CD4-positive, alpha-beta memory T cell (primary cell): ENCODE results near the gene MYO1D. TPM values are rescaled to one million over a fixed set of nuclear protein-coding genes. Genes with fewer than 3 reads are reported as not detected.
A peak's percentile ranks its signal among the peaks of the same experiment; 100 is the strongest.

ENCODE experiments used
- CTCF ChIA-PET: fragments of 350-600 bp; sonication (Branson Sonifier 250); formaldehyde crosslinking; loops from one replicate; lab custom pipeline; 2021; ENCODE audit warnings: inconsistent platforms; ENCODE audit not compliant: partially characterized antibody; lab: Charles Lee
- POLR2A ChIA-PET: fragments of 350-600 bp; sonication (Branson Sonifier 250); formaldehyde crosslinking; loops from one replicate; lab custom pipeline; 2021; ENCODE audit not compliant: partially characterized antibody; lab: Charles Lee
- DNase-seq, 5 donors: peaks; one replicate each; pipeline versions ENCODE4 v3.0.0 to v3.0.0-alpha.2; 2020 to 2022; ENCODE audit warnings: mixed read lengths in 1 of 5
- H3K27ac ChIP-seq: one replicate; pipeline ENCODE4 v1.7.0; 2013; ENCODE audit warnings: low read depth, low read length
- H3K27me3 ChIP-seq: 2 replicates; pipeline ENCODE4 v1.7.0; 2013; ENCODE audit warnings: mild to moderate bottlenecking, low read length, moderate library complexity; ENCODE audit not compliant: insufficient read depth
- H3K36me3 ChIP-seq: 2 replicates; pipeline ENCODE4 v1.7.0; 2013; ENCODE audit warnings: mild to moderate bottlenecking, low read length, moderate library complexity; ENCODE audit not compliant: insufficient read depth
- H3K4me1 ChIP-seq: 2 replicates; pipeline ENCODE4 v1.7.0; 2013; ENCODE audit warnings: mild to moderate bottlenecking, low read length, moderate library complexity; ENCODE audit not compliant: insufficient read depth
- H3K4me3 ChIP-seq, 2 donors: one replicate each; pipeline ENCODE4 v1.7.0; 2013; ENCODE audit warnings: low read length in 2 of 2, mild to moderate bottlenecking in 1 of 2
- H3K9me3 ChIP-seq, 2 donors: one replicate each; pipeline ENCODE4 v1.7.0; 2013; ENCODE audit warnings: low read length in 2 of 2, control low read depth in 1 of 2; ENCODE audit not compliant: control insufficient read depth in 1 of 2
- H3K27ac Mint-ChIP-seq, 7 donors: one replicate each; pipeline ENCODE4 v1.8.0; 2020 to 2021; ENCODE audit warnings: mixed read lengths in 7 of 7, mild to moderate bottlenecking in 6 of 7, inconsistent platforms in 3 of 7, moderate library complexity in 3 of 7
- H3K27me3 Mint-ChIP-seq, 2 donors: one replicate each; pipeline ENCODE4 v1.8.0; 2020 to 2021; ENCODE audit warnings: mixed read lengths in 2 of 2
- H3K36me3 Mint-ChIP-seq, 2 donors: one replicate each; pipeline ENCODE4 v1.8.0; 2020 to 2021; ENCODE audit warnings: mixed read lengths in 2 of 2, inconsistent platforms in 1 of 2, mild to moderate bottlenecking in 1 of 2
- H3K4me1 Mint-ChIP-seq, 4 donors: one replicate each; pipeline ENCODE4 v1.8.0; 2020 to 2021; ENCODE audit warnings: mixed read lengths in 4 of 4, mild to moderate bottlenecking in 1 of 4
- H3K4me3 Mint-ChIP-seq, 8 donors: one replicate each; pipeline ENCODE4 v1.8.0; 2020 to 2021; ENCODE audit warnings: mixed read lengths in 8 of 8, mild to moderate bottlenecking in 7 of 8, moderate library complexity in 6 of 8, inconsistent platforms in 3 of 8
- H3K9me3 Mint-ChIP-seq, 8 donors: one replicate each; pipeline ENCODE4 v1.8.0; 2020 to 2021; ENCODE audit warnings: mixed read lengths in 8 of 8, mild to moderate bottlenecking in 5 of 8, inconsistent platforms in 3 of 8, moderate library complexity in 1 of 8
- intact Hi-C: fragments of 100-400 bp; cut with micrococcal nuclease; formaldehyde crosslinking; loops from one replicate; pipeline ENCODE4 v1.15.1; 2023
- polyA plus RNA-seq, 2 donors: library from polyadenylated mRNA; unstranded; fragments of 300-500 nt; fragmentation: Illumina TruSeq; gene quantifications; one replicate each; pipeline ENCODE4 v1.2.3, GENCODE V29; 2021
- total RNA-seq, 2 experiments: library from RNA; stranded (reverse); gene quantifications; one replicate each; pipeline ENCODE4 v1.2.3, GENCODE V29; 2021

The MYO1D gene
- total and polyA plus RNA-seq, 4 experiments from 2014 or later, result 2.0 to 12.7 (median 10.5) TPM

GRCh38 chr17:32575852-32576251 lies 301.1 kb downstream of the MYO1D start:
- Mint-ChIP-seq H3K27me3 (peaks cover 0 to 3% of the 10 kb centered on the region in 2 donors), H3K4me1 (peaks cover 12 to 20% (median 15%) of the 10 kb centered on the region in 4 donors), H3K9me3 (peaks cover 0 to 8% (median 3%) of the 10 kb centered on the region in 8 donors), H3K27ac (peak overlapping the region in 4 of 7 donors; percentile 4 to 84 (median 34)), H3K36me3 (peaks cover 1 to 3% of the 10 kb centered on the region in 2 donors), H3K4me3 (peak overlapping the region in 5 of 8 donors; percentile 40 to 72 (median 61))
- no peaks in the 10 kb centered on the region for H3K36me3 ChIP-seq
- DNase-seq, result peak in 4 of 5 donors; percentile 14 to 32 (median 24)
- no peak overlapping the region for H3K4me3 ChIP-seq
- no peak overlapping the region for H3K27ac ChIP-seq
- intact Hi-C loops, result no loop called here
- ChIA-PET CTCF (no interaction called here), POLR2A (interaction anchor here (1.6 kb wide), 1 partner anchor 89 kb away, joined by 6 read pairs; the partner anchor contains the start of gene CDK5R1)
- H3K27me3 ChIP-seq, result no peaks in the 10 kb centered on the region
- no peaks in the 10 kb centered on the region for H3K9me3 ChIP-seq
- H3K4me1 ChIP-seq, result peaks cover 15% of the 10 kb centered on the region

- H3K9me3 ChIP-seq, result no peaks in the 10 kb centered on the region
- Mint-ChIP-seq H3K9me3 (no peaks in the 10 kb centered on the region), H3K36me3 (peaks cover 0 to 11% of the 10 kb centered on the region in 2 donors), H3K4me1 (peaks cover 0 to 11% (median 6%) of the 10 kb centered on the region in 4 donors), H3K4me3 (no peak overlapping the region), H3K27me3 (no peaks in the 10 kb centered on the region), H3K27ac (no peak overlapping the region)
- intact Hi-C loops, result no loop called here
- H3K27ac ChIP-seq, result no peak overlapping the region
- no peak for DNase-seq
- no peaks in the 10 kb centered on the region for H3K27me3 ChIP-seq
- ChIA-PET CTCF (no interaction called here), POLR2A (no interaction called here)
- no peaks in the 10 kb centered on the region for H3K36me3 ChIP-seq
- H3K4me1 ChIP-seq, result no peaks in the 10 kb centered on the region
- H3K4me3 ChIP-seq, result no peak overlapping the region
Observed at GRCh38 chr17:32570081-32570396, 306.9 kb downstream of the MYO1D start.

- no peak overlapping the region for H3K4me3 ChIP-seq
- peaks cover 0 to 11% of the 10 kb centered on the region in 2 donors for H3K36me3 Mint-ChIP-seq
- no peaks in the 10 kb centered on the region for H3K9me3 Mint-ChIP-seq
- H3K4me1 ChIP-seq, result no peaks in the 10 kb centered on the region
- H3K4me3 Mint-ChIP-seq, result no peak overlapping the region
- no peak overlapping the region for H3K27ac Mint-ChIP-seq
- no peaks in the 10 kb centered on the region for H3K27me3 ChIP-seq
- ChIA-PET POLR2A (no interaction called here), CTCF (no interaction called here)
- no peaks in the 10 kb centered on the region for H3K27me3 Mint-ChIP-seq
- intact Hi-C loops, result no loop called here
- DNase-seq, result no peak
- no peaks in the 10 kb centered on the region for H3K36me3 ChIP-seq
- no peak overlapping the region for H3K27ac ChIP-seq
- H3K9me3 ChIP-seq, result no peaks in the 10 kb centered on the region
- H3K4me1 Mint-ChIP-seq, result peaks cover 0 to 6% (median 4%) of the 10 kb centered on the region in 4 donors
Observed at GRCh38 chr17:32569171-32570080, 307.5 kb downstream of the MYO1D start.

GRCh38 chr17:32568705-32569104 lies 308.2 kb downstream of the MYO1D start:
- Histone ChIP-seq H3K36me3 (no peaks in the 10 kb centered on the region), H3K27me3 (no peaks in the 10 kb centered on the region), H3K4me3 (no peak overlapping the region), H3K9me3 (no peaks in the 10 kb centered on the region), H3K4me1 (no peaks in the 10 kb centered on the region), H3K27ac (no peak overlapping the region)
- POLR2A ChIA-PET, result no interaction called here
- H3K9me3 Mint-ChIP-seq, result no peaks in the 10 kb centered on the region
- no peak for DNase-seq
- H3K4me3 Mint-ChIP-seq, result no peak overlapping the region
- peaks cover 0 to 6% (median 5%) of the 10 kb centered on the region in 4 donors for H3K4me1 Mint-ChIP-seq
- no peak overlapping the region for H3K27ac Mint-ChIP-seq
- CTCF ChIA-PET, result interaction anchor here (1.1 to 1.2 kb wide), 2 partner anchors 9 to 85 kb away, joined by 3 to 4 read pairs; no protein-coding TSS in a partner anchor
- H3K27me3 Mint-ChIP-seq, result no peaks in the 10 kb centered on the region
- H3K36me3 Mint-ChIP-seq, result peaks cover 0 to 11% of the 10 kb centered on the region in 2 donors
- intact Hi-C loops, result no loop called here

DNA sequence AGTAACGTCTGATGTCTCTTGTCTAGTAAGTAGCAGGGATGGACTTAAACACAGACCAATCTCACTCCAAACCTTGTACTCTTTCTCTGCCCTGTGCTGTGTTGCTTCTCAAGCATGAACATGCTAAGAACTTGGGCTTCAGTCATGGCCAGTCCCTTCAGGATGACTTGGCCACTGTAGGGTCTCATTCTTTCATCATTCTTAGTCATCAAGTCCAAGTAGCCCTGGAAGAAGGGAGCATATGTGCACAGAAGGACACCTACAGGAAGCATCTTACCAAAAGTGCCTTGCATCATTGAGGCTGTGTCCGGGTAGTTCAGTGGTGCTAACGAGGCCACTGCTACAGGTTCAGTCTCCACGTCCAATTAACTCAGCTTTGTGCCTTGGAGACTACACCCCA lies 309.4 kb downstream of the MYO1D start:
- Histone ChIP-seq H3K27me3 (no peaks in the 10 kb centered on the region), H3K4me3 (no peak overlapping the region), H3K36me3 (no peaks in the 10 kb centered on the region), H3K27ac (no peak overlapping the region), H3K9me3 (no peaks in the 10 kb centered on the region), H3K4me1 (no peaks in the 10 kb centered on the region)
- Mint-ChIP-seq H3K4me1 (peaks cover 0 to 6% (median 5%) of the 10 kb centered on the region in 4 donors), H3K27me3 (no peaks in the 10 kb centered on the region), H3K4me3 (no peak overlapping the region), H3K9me3 (no peaks in the 10 kb centered on the region), H3K27ac (no peak overlapping the region), H3K36me3 (peaks cover 0 to 11% of the 10 kb centered on the region in 2 donors)
- CTCF ChIA-PET, result interaction anchor here (1.2 kb wide), 1 partner anchor 83 kb away, joined by 4 read pairs; no protein-coding TSS in a partner anchor
- intact Hi-C loops, result no loop called here
- no peak for DNase-seq
- POLR2A ChIA-PET, result no interaction called here

DNA sequence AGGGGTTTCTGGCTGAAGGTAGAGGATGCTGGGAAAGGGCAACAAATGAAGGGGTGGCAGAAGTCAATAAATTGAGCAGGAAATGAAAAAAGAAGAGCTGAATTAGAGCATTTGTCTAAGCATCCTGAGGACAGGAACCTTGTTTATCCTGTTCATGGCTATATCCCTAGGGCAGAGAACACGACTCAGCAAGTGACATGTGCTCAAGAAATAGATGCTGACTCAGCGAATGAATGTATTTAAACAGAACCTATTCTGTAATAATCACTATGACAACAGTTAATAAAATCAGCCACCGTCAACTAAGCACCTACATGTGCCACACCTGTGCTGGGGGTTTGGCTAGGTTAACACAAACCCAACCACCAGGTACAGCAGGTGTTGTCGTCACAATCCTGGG lies 309.8 kb downstream of the MYO1D start:
- H3K4me3 Mint-ChIP-seq, result no peak overlapping the region
- peaks cover 0 to 6% (median 5%) of the 10 kb centered on the region in 4 donors for H3K4me1 Mint-ChIP-seq
- Histone ChIP-seq H3K4me1 (no peaks in the 10 kb centered on the region), H3K4me3 (no peak overlapping the region), H3K9me3 (no peaks in the 10 kb centered on the region), H3K27me3 (no peaks in the 10 kb centered on the region), H3K36me3 (no peaks in the 10 kb centered on the region), H3K27ac (no peak overlapping the region)
- ChIA-PET POLR2A (no interaction called here), CTCF (no interaction called here)
- intact Hi-C loops, result no loop called here
- no peak for DNase-seq
- peaks cover 0 to 11% of the 10 kb centered on the region in 2 donors for H3K36me3 Mint-ChIP-seq
- H3K27ac Mint-ChIP-seq, result peak overlapping the region in 1 of 7 donors; percentile 48
- no peaks in the 10 kb centered on the region for H3K27me3 Mint-ChIP-seq
- H3K9me3 Mint-ChIP-seq, result no peaks in the 10 kb centered on the region

- Mint-ChIP-seq H3K4me3 (no peak overlapping the region), H3K36me3 (peaks cover 0 to 11% of the 10 kb centered on the region in 2 donors), H3K27ac (no peak overlapping the region), H3K4me1 (peaks cover 0 to 6% (median 5%) of the 10 kb centered on the region in 4 donors), H3K9me3 (no peaks in the 10 kb centered on the region), H3K27me3 (no peaks in the 10 kb centered on the region)
- DNase-seq, result no peak
- no peaks in the 10 kb centered on the region for H3K27me3 ChIP-seq
- H3K27ac ChIP-seq, result no peak overlapping the region
- no peaks in the 10 kb centered on the region for H3K4me1 ChIP-seq
- ChIA-PET POLR2A (no interaction called here), CTCF (interaction anchor here (0.8 kb wide), 1 partner anchor 104 kb away, joined by 3 read pairs; no protein-coding TSS in a partner anchor)
- H3K4me3 ChIP-seq, result no peak overlapping the region
- H3K9me3 ChIP-seq, result no peaks in the 10 kb centered on the region
- intact Hi-C loops, result no loop called here
- no peaks in the 10 kb centered on the region for H3K36me3 ChIP-seq
Observed at GRCh38 chr17:32566303-32566702, 310.6 kb downstream of the MYO1D start.
